ENCODE results near the gene OAF.

OAF gene

DNA sequence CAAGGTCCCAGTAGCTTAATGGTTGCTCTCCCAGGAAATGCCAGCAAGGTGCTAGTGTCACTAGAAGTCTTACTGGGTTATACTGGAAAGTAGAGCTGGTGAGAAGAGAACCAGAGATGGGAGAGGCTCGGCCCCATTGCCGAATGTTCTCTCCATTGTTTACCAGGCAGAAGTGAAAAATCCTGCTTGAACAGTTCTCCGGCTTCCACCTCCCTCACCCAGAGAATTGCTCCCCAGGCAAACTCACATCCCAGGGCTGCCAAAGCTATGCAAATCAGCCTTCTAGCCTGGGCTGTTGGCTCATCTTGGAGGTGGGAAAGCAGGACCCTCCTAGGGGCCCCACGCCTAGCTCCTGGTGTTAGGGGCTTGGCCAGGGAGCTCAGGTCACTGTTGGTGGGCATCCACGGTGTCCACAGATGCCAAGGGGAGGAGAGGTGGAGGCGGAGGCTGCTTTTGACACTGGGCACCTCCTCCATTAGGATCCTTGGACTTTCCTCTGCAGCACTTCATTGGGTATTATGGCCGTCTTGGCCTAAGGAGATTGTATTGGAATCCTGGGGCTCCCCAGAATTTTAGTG, 49.2 kb downstream of the OAF start:
- TF ChIP-seq, protein P1, sequence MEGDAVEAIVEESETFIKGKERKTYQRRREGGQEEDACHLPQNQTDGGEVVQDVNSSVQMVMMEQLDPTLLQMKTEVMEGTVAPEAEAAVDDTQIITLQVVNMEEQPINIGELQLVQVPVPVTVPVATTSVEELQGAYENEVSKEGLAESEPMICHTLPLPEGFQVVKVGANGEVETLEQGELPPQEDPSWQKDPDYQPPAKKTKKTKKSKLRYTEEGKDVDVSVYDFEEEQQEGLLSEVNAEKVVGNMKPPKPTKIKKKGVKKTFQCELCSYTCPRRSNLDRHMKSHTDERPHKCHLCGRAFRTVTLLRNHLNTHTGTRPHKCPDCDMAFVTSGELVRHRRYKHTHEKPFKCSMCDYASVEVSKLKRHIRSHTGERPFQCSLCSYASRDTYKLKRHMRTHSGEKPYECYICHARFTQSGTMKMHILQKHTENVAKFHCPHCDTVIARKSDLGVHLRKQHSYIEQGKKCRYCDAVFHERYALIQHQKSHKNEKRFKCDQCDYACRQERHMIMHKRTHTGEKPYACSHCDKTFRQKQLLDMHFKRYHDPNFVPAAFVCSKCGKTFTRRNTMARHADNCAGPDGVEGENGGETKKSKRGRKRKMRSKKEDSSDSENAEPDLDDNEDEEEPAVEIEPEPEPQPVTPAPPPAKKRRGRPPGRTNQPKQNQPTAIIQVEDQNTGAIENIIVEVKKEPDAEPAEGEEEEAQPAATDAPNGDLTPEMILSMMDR (IDR thresholded peaks at IDR 0.05; ENCODE audit: insufficient read depth, missing control alignments): no peak
- FAIRE-seq (no peak), DNase-seq (ENCODE audit: insufficient read length, low spot score) (no peak)

DNA sequence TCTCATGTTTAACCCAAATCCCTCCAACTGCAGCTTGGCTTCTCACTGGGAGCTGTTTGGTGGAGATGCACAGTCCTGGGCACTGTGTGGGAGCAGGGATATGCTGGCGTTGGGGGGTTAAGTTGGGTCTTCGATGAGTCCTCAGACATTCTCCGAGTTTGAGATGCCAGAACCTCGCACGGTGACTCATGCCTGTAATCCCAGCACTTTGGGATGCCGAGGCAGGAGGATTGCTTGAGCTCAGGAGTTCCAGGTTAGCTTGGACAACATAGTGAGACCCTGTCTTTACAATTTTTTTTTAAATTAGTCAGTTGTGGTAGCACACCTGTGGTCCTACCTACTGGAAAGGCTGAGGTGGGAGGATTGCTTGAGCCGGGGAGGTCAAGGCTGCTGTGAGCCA, 49.8 kb downstream of the OAF start:
- FAIRE-seq (no peak), DNase-seq (ENCODE audit: insufficient read length, low spot score) (no peak)
- TF ChIP-seq, protein P1 (IDR thresholded peaks at IDR 0.05; ENCODE audit: insufficient read depth, missing control alignments): no peak

DNA sequence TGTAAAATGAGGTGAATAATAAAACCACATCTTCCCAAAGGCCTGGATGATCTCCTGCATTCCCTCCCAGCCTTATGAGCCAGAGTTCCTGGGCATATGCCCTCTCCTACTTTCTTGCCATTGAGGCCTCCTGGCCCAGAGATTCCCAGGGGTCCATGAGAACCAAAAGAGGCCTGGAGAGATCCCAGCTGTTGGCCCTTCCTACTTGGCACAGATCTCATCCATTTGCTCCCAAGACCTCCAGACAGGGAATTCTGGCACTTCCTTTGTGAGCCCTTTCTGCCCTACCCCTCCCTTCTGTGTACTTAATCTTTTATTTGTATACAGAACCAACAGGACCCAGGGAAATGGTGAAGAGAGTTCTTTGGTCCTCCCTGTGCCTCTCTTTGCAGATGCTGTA, 50.5 kb downstream of the OAF start:
- no peak for FAIRE-seq
- TF ChIP-seq, protein P1 (IDR thresholded peaks at IDR 0.05; ENCODE audit: insufficient read depth, missing control alignments): no peak
- no peak for DNase-seq (ENCODE audit: insufficient read length, low spot score)

DNA sequence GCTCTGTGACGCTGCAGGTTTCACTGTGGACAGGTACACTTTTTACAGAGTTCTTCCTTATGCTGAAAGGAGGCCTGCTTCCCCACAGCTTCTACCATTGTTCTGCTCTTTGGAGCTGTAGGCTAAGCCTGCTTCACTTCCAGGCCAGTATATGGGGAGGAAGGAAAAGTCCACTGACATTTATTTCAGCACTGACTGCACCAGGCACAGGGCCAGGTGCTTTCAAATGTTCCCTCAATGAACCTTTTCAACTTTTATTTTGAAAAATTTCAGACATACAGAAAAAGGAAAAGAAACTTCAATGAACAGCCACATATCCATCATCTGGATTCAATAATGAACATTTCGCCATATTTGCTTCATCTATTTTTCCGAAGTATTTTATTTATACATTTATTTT, 51.1 kb downstream of the OAF start:
- TF ChIP-seq, protein P1 (IDR thresholded peaks at IDR 0.05; ENCODE audit: insufficient read depth, missing control alignments): no peak
- no peak for FAIRE-seq
- no peak for DNase-seq (ENCODE audit: insufficient read length, low spot score)

DNA sequence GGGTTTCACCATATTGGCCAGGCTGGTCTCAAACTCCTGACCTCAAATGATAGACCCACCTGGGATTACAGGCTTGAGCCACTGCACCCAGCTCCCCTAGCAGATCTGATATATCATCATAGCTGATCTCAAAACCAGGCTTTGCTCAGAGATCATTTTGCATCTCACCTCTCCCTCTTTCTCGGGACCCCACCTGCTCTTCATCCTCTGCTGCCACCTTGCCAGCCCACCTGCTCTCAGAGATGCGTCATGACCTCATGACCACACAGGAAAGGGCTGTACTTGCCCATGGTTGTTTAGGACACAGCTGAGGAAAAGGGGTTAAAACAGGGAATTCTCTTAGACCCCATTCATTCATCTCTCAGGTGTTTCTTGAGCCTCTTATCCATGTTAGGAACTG, 56.5 kb downstream of the OAF start:
- FAIRE-seq (no peak), DNase-seq (ENCODE audit: insufficient read length, low spot score) (no peak)
- TF ChIP-seq, protein P1 (IDR thresholded peaks at IDR 0.05; ENCODE audit: insufficient read depth, missing control alignments): no peak

DNA sequence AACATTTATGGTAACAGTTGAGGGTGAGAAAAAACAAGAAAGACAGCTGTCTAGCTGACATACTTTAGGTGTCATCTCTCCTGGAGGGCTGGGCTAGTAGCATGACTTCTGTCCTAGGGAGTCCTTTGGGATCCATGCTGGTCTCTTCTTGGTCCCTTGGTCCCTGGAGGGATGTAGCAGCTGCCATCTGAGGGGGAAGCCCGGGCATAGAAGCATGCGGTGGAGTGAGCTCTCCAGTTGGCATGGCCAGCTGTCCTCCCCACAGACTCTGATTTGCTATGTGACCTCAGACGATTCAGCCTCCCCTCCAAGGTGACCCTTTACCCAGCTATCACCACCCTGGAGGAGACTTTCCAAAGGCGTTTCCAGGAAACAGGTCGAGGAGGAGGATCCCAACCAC, 57.9 kb downstream of the OAF start:
- TF ChIP-seq, protein P1 (IDR thresholded peaks at IDR 0.05; ENCODE audit: insufficient read depth, missing control alignments): no peak
- DNase-seq (ENCODE audit: insufficient read length, low spot score) (no peak), FAIRE-seq (no peak)

DNA sequence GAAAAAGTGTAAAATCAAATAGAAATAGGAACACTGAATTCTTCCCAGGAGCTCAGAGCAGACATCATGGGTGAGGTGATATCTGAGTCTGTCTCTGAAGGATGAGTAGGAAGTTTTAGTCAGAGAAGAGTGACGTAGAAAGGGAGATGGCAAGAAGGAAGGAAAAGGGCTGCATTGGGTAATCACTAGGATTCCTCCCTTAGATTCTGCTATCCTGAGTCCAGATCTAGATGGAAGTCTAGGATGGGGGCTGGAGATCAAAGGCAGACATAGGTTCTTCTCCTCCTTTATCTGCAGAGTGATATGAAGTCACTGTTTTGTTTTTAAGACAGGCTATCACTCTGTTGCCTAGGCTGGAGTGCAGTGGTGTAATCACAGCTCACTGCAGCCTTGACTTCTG, 59.6 kb downstream of the OAF start:
- DNase-seq (ENCODE audit: insufficient read length, low spot score) (no peak), FAIRE-seq (no peak)

More for the DNA sequence above, 59.6 kb downstream of the OAF start:
- TF ChIP-seq, protein P1 (IDR thresholded peaks at IDR 0.05; ENCODE audit: insufficient read depth, missing control alignments): no peak

Measured in D721Med (cell line).